ENCODE results near the gene RAD21L1. TPM values are rescaled to one million over a fixed set of nuclear protein-coding genes. Genes with fewer than 3 reads are reported as not detected.

RAD21L1 gene
- total and polyA plus RNA-seq, 2 donors (not counting 3 experiments of a cell fraction or from before 2014, with no cell fraction given) = 0.06 TPM; not detected in 1

DNA sequence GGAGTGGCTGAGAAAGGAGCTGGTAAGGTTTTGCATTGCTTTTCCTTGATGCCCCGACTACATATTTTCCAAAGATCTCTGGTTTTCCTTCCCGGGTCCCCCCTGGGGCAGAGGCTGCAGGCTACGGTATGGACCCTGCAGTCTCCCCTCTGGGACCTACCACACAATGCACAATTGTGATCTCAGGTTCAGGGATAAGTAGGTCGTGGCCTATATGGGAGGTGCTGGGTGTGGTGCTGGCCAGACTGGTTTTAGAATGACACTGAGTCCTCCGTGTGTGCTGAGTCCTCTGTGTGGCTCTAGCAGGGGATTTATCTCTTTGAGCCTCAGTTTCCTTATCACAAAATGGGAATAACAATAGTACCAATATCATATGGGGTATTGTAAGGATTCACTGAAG, 22.2 kb upstream of the RAD21L1 start:
- Histone ChIP-seq H3K9ac (replicated peaks; ENCODE audit: extremely low read depth, insufficient read depth, low read length) (no peak overlapping the region), H3K4me1 (ENCODE audit: control insufficient read depth, extremely low read depth, insufficient read depth, low read length) (no peaks in the 10 kb centered on the region), H3K4me2 (ENCODE audit: insufficient read depth, low read length) (no peak overlapping the region), H3K36me3 (ENCODE audit: control insufficient read depth in 2 of 2, extremely low read depth in 1 of 2, insufficient read depth in 2 of 2, low read length in 2 of 2) (no peaks in the 10 kb centered on the region), H2AFZ (ENCODE audit: low read depth, low read length) (no peak overlapping the region), H3K4me3 (replicated peaks in 1 of 3; ENCODE audit: insufficient read depth in 1 of 3, low read depth in 1 of 3, low read length in 3 of 3) (no peak overlapping the region), H3K27ac (ENCODE audit: insufficient read depth, low read depth, low read length) (no peak overlapping the region), H3K9me1 (replicated peaks; ENCODE audit: control insufficient read depth, extremely low read depth, insufficient read depth, low read length) (no peaks in the 10 kb centered on the region), H4K20me1 (replicated peaks; ENCODE audit: control insufficient read depth, extremely low read depth, insufficient read depth, low read length) (no peaks in the 10 kb centered on the region), H3K27me3 (ENCODE audit: control insufficient read depth in 2 of 2, insufficient read depth in 2 of 2, low read length in 2 of 2) (peaks cover 10 to 17% of the 10 kb centered on the region in 2 experiments), H3K79me2 (ENCODE audit: control insufficient read depth, insufficient read depth, low read length) (no peaks in the 10 kb centered on the region), H3K9me3 (replicated peaks; ENCODE audit: control insufficient read depth, insufficient read depth, low read length) (no peaks in the 10 kb centered on the region)
- POLR2A ChIA-PET = no interaction called here
- CTCF ChIA-PET = interaction anchor here (0.6 to 1.7 kb wide), 3 partner anchors 9 to 300 kb away, joined by 4 to 11 read pairs (median 5); no protein-coding TSS in a partner anchor
- no TSS peak for BruUV-seq (replicated peaks)
- dilution Hi-C loops (cut with MboI; ENCODE audit: extremely low pct_ligation_motif_present, low sequenced_read_pairs) (no loop called here), intact Hi-C loops (cut with micrococcal nuclease) (no loop called here)
- DNase-seq (ENCODE audit: low read depth, low spot score) (no peak), FAIRE-seq (no peak)
- TF ChIP-seq CTCF (IDR thresholded peaks at IDR 0.05; ENCODE audit: extremely low read depth in 1 of 2, insufficient read depth in 1 of 2, low read depth in 1 of 2, low read length in 2 of 2) = no peak
- TF ChIP-seq POLR2A (IDR thresholded peaks at IDR 0.05; ENCODE audit: low read depth, low read length) = no peak
- no peak for TF ChIP-seq MYC (IDR thresholded peaks at IDR 0.05; ENCODE audit: low read depth, low read length)
- no peak for TF ChIP-seq GATA2 (IDR thresholded peaks at IDR 0.05; ENCODE audit: insufficient read depth, insufficient read length, low read depth, low read length)
- no peak for TF ChIP-seq JUN (IDR thresholded peaks at IDR 0.05; ENCODE audit: borderline replicate concordance, insufficient read depth, insufficient read length, low read depth)
- TF ChIP-seq MAX (IDR thresholded peaks at IDR 0.05; ENCODE audit: insufficient read depth, insufficient read length) = no peak
- no peak for TF ChIP-seq EZH2 (IDR thresholded peaks at IDR 0.05; ENCODE audit: borderline replicate concordance, low read depth, low read length, severe bottlenecking)
- no peak for TF ChIP-seq POLR2AphosphoS5 (IDR thresholded peaks at IDR 0.05; ENCODE audit: insufficient read depth, low read depth, low read length)
- no peak for TF ChIP-seq FOS (IDR thresholded peaks at IDR 0.05; ENCODE audit: borderline replicate concordance, insufficient read depth, low read length)
